A549 (cell line): ENCODE results near the gene SLC25A3.

Source experiments
- BHLHE40 ChIP-seq: IDR thresholded peaks from 2 replicates; pipeline ENCODE4 v1.6.1; 2012; ENCODE audit warnings: low read depth, low read length, inconsistent platforms
- EP300 ChIP-seq, 2 experiments: fragments of >200 bp; sonication (Bioruptor Twin); formaldehyde crosslinking; IDR thresholded peaks; 2 replicates in 1 of 2; 3 replicates in 1 of 2; pipeline ENCODE4 v1.6.1; 2016 to 2017
- POLR2A ChIP-seq: IDR thresholded peaks from 2 replicates; pipeline ENCODE4 v1.6.1; 2012; ENCODE audit warnings: mild to moderate bottlenecking, low read length

DNA sequence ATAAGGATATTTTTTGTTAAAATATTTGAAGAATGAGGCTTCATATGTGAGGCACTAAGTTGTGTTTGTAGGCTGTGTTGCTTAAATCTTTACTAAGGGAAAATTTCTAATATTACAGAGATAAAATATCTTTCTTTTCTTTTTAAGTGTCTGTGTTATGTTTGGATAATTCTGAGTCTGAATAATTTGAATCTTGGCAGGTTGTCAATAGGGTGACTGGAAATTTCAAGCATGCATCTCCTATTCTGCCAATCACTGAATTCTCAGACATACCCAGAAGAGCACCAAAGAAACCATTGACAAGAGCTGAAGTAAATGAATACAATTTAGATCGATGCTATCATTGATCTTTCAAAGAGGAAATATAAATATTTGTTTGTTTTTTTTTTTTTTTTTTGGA, 48.7 kb upstream of the SLC25A3 start:
- TF ChIP-seq BHLHE40 (no peak), POLR2A (no peak), EP300 (IDR thresholded peaks at IDR 0.05) (no peak)
